ENCODE measurements around the gene CLEC17A. TPM values are rescaled to one million over a fixed set of nuclear protein-coding genes. Genes with fewer than 3 reads are reported as not detected.
A peak's percentile ranks its signal among the peaks of the same experiment; 100 is the strongest.
"Not testable (repeated sequence)": the region's sequence is repeated elsewhere in the genome, so short reads cannot be mapped to it uniquely, and the experiment has no call there.

Gene CLEC17A
- total and polyA plus RNA-seq, 2 of the 13 experiments (the other 11 are each of a cell fraction or from before 2014, with no cell fraction given): not detected

GRCh38 chr19:14551134-14552005, 31.5 kb upstream of the CLEC17A start (continued):
- TF ChIP-seq EP300 (IDR thresholded peaks at IDR 0.05; ENCODE audit: low read depth in 2 of 2, low read length in 2 of 2) (peak in 1 of 2 experiments; percentile 36; a peak in 1 of 4 replicates), ZNF788 (CRISPR knock-in tag; IDR thresholded peaks at IDR 0.05; ENCODE audit: borderline replicate concordance) (peak; percentile 53; the same call in 1 of the 2 replicates), ZMYM2 (CRISPR knock-in tag; IDR thresholded peaks at IDR 0.05) (0 out of 2 replicates have a peak, but pooled peaks have one; percentile 32), ETV5 (CRISPR knock-in tag; IDR thresholded peaks at IDR 0.05; ENCODE audit: borderline replicate concordance) (peak; percentile 45; the same call in 1 of the 2 replicates), ZNF691 (CRISPR knock-in tag; IDR thresholded peaks at IDR 0.05; ENCODE audit: borderline replicate concordance, low read depth) (peak; percentile 60; the same call in 1 of the 2 replicates), MXI1 (IDR thresholded peaks at IDR 0.05; ENCODE audit: borderline replicate concordance, low read depth, low read length) (peak; percentile 95; the same call in 2 of the 3 replicates), KLF16 (CRISPR knock-in tag; IDR thresholded peaks at IDR 0.05) (peak in 1 of 2 experiments; percentile 33; a peak in 1 of 4 replicates), NR2F1 (CRISPR knock-in tag; IDR thresholded peaks at IDR 0.05) (peak; percentile 38 to 42; a peak in 2 of 4 replicates), FOXC1 (CRISPR knock-in tag; IDR thresholded peaks at IDR 0.05; ENCODE audit: borderline replicate concordance) (peak; percentile 31; the same call in 1 of the 2 replicates)
- not testable (repeated sequence) for TF ChIP-seq EP300 (CRISPR knock-in tag; IDR thresholded peaks at IDR 0.05; ENCODE audit: borderline replicate concordance)
- TF ChIP-seq, protein P1, sequence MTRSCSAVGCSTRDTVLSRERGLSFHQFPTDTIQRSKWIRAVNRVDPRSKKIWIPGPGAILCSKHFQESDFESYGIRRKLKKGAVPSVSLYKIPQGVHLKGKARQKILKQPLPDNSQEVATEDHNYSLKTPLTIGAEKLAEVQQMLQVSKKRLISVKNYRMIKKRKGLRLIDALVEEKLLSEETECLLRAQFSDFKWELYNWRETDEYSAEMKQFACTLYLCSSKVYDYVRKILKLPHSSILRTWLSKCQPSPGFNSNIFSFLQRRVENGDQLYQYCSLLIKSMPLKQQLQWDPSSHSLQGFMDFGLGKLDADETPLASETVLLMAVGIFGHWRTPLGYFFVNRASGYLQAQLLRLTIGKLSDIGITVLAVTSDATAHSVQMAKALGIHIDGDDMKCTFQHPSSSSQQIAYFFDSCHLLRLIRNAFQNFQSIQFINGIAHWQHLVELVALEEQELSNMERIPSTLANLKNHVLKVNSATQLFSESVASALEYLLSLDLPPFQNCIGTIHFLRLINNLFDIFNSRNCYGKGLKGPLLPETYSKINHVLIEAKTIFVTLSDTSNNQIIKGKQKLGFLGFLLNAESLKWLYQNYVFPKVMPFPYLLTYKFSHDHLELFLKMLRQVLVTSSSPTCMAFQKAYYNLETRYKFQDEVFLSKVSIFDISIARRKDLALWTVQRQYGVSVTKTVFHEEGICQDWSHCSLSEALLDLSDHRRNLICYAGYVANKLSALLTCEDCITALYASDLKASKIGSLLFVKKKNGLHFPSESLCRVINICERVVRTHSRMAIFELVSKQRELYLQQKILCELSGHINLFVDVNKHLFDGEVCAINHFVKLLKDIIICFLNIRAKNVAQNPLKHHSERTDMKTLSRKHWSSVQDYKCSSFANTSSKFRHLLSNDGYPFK (CRISPR knock-in tag; IDR thresholded peaks at IDR 0.05; ENCODE audit: borderline replicate concordance): peak; percentile 34; the same call in 1 of the 2 replicates
